Activated gamma-delta T cell treated with anti-CD3 and anti-CD28 coated beads, Interleukin-2, amount 50 U/mL, for 16 hours (primary cell): Measurements from ENCODE around the gene WWC1.
"Not testable (repeated sequence)": the region's sequence is repeated elsewhere in the genome, so short reads cannot be mapped to it uniquely, and the experiment has no call there.

Source experiments
- DNase-seq: peaks from one replicate; pipeline ENCODE4 v3.0.0-alpha.2; 2020; ENCODE audit warnings: low read depth

Gene WWC1

GRCh38 chr5:168308976-168309598 lies 17.6 kb downstream of the WWC1 start:
- no peak for DNase-seq

- DNase-seq: not testable (repeated sequence)
Observed at GRCh38 chr5:168310541-168310940, 19.1 kb downstream of the WWC1 start.

GRCh38 chr5:168311061-168311566 lies 19.7 kb downstream of the WWC1 start:
- DNase-seq: no peak

- no peak for DNase-seq
Observed at GRCh38 chr5:168312606-168313295, 21.3 kb downstream of the WWC1 start.

GRCh38 chr5:168313596-168314204 lies 22.3 kb downstream of the WWC1 start:
- DNase-seq: no peak

GRCh38 chr5:168314735-168315411 lies 23.4 kb downstream of the WWC1 start:
- no peak for DNase-seq

- DNase-seq: no peak
Observed at GRCh38 chr5:168315416-168316138, 24.1 kb downstream of the WWC1 start.

GRCh38 chr5:168316139-168316578 lies 24.7 kb downstream of the WWC1 start:
- no peak for DNase-seq

- DNase-seq: no peak
Observed at GRCh38 chr5:168317096-168317520, 25.7 kb downstream of the WWC1 start.

- no peak for DNase-seq
Observed at GRCh38 chr5:168317521-168318147, 26.2 kb downstream of the WWC1 start.

- DNase-seq: no peak
Observed at GRCh38 chr5:168318240-168318639, 26.8 kb downstream of the WWC1 start.

GRCh38 chr5:168319774-168320173 lies 28.3 kb downstream of the WWC1 start:
- no peak for DNase-seq

- DNase-seq: no peak
Observed at GRCh38 chr5:168320805-168321204, 29.4 kb downstream of the WWC1 start.

- DNase-seq: no peak
Observed at GRCh38 chr5:168324859-168325630, 33.6 kb downstream of the WWC1 start.

- no peak for DNase-seq
Observed at GRCh38 chr5:168327019-168327421, 35.6 kb downstream of the WWC1 start.

GRCh38 chr5:168327451-168327850 lies 36.0 kb downstream of the WWC1 start:
- DNase-seq: no peak

GRCh38 chr5:168327994-168328393 lies 36.5 kb downstream of the WWC1 start:
- no peak for DNase-seq

GRCh38 chr5:168328814-168329213 lies 37.4 kb downstream of the WWC1 start:
- DNase-seq: no peak

- no peak for DNase-seq
Observed at GRCh38 chr5:168329302-168329701, 37.9 kb downstream of the WWC1 start.

GRCh38 chr5:168332042-168332441 lies 40.6 kb downstream of the WWC1 start:
- no peak for DNase-seq

- DNase-seq: no peak
Observed at GRCh38 chr5:168334280-168334679, 42.8 kb downstream of the WWC1 start.
